Measurements from ENCODE around the gene FAM76A. TPM values are rescaled to one million over a fixed set of nuclear protein-coding genes. Genes with fewer than 3 reads are reported as not detected.

FAM76A gene
- total and polyA plus RNA-seq, 9 of the 15 experiments (the other 6 are each of a cell fraction or from before 2014, with no cell fraction given), result 9.5 to 14.6 (median 11.4) TPM

GRCh38 chr1:27725374-27726172 lies at the start of gene FAM76A (continued):
- TF ChIP-seq ZNF609 (CRISPR knock-in tag; IDR thresholded peaks at IDR 0.05; ENCODE audit: borderline replicate concordance) (0 out of 2 replicates have a peak, but pooled peaks have one; percentile 27), CHD2 (IDR thresholded peaks at IDR 0.05; ENCODE audit: low read depth, low read length) (peak; percentile 99), HDAC8 (tag; IDR thresholded peaks at IDR 0.05) (no peak), BMI1 (IDR thresholded peaks at IDR 0.05; ENCODE audit: low read length) (0 out of 2 replicates have a peak, but pooled peaks have one; percentile 61), C11orf30 (IDR thresholded peaks at IDR 0.05; ENCODE audit: low read depth) (peak; percentile 36; the same call in 1 of the 2 replicates), ZFPM2 (CRISPR knock-in tag; IDR thresholded peaks at IDR 0.05) (no peak), SMARCE1 (IDR thresholded peaks at IDR 0.05) (no peak), CTCF (IDR thresholded peaks at IDR 0.05 in 2 of 3, conservative IDR thresholded peaks at IDR 0.05 in 1 of 3; ENCODE audit: insufficient read depth in 2 of 3, low read depth in 1 of 3, low read length in 3 of 3) (peak; percentile 69 to 94 (median 83)), ZNF395 (CRISPR knock-in tag; IDR thresholded peaks at IDR 0.05) (peak; percentile 70; the same call in 1 of the 2 replicates), YY1 (IDR thresholded peaks at IDR 0.05; ENCODE audit: borderline replicate concordance in 1 of 3, control insufficient read depth in 1 of 3, extremely low read depth in 1 of 3, insufficient read depth in 3 of 3, insufficient read length in 1 of 3, insufficient replicate concordance in 2 of 3, low read depth in 1 of 3, low read length in 2 of 3) (peak in 2 of 3 experiments; percentile 77 to 83), ZNF551 (CRISPR knock-in tag; IDR thresholded peaks at IDR 0.05) (no peak), NFE2 (IDR thresholded peaks at IDR 0.05; ENCODE audit: low read depth) (peak; percentile 78), GTF2F1 (IDR thresholded peaks at IDR 0.05; ENCODE audit: low read depth, low read length) (no peak), HNRNPH1 (optimal IDR thresholded peaks at IDR 0.05; ENCODE audit: low read depth, low read length) (no peak)

All from K562 (cell line).